HepG2 (cell line): ENCODE data around the gene FAM83C. TPM values are rescaled to one million over a fixed set of nuclear protein-coding genes. Genes with fewer than 3 reads are reported as not detected.

Source experiments
- CSRNP1 ChIP-seq: sonication (generic); formaldehyde crosslinking; IDR thresholded peaks from 2 replicates; pipeline ENCODE4 v1.8.1; 2023; ENCODE audit warnings: mild to moderate bottlenecking, missing genetic modification reagents
- ELF1 ChIP-seq: sonication (generic); formaldehyde crosslinking; IDR thresholded peaks from 2 replicates; pipeline ENCODE4 v1.4.0; 2020; ENCODE audit warnings: missing genetic modification reagents
- HDAC1 ChIP-seq: sonication (generic); formaldehyde crosslinking; IDR thresholded peaks from 2 replicates; pipeline ENCODE4 v1.5.1; 2020; ENCODE audit warnings: mild to moderate bottlenecking, missing genetic modification reagents
- MEIS1 ChIP-seq: sonication (generic); formaldehyde crosslinking; IDR thresholded peaks from 2 replicates; pipeline ENCODE4 v1.9.0; 2021; ENCODE audit warnings: mild to moderate bottlenecking, missing genetic modification reagents, moderate library complexity, borderline replicate concordance
- PRMT3 ChIP-seq: sonication (generic); formaldehyde crosslinking; IDR thresholded peaks from 2 replicates; pipeline ENCODE4 v1.8.1; 2022; ENCODE audit warnings: low read depth, mild to moderate bottlenecking, moderate library complexity, missing genetic modification reagents, borderline replicate concordance
- SUZ12 ChIP-seq: fragments of 150-350 bp; IDR thresholded peaks from 2 replicates; pipeline ENCODE4 v1.6.1; 2014; ENCODE audit warnings: low read depth, low read length
- ZBTB37 ChIP-seq: sonication (generic); formaldehyde crosslinking; IDR thresholded peaks from 2 replicates; pipeline ENCODE4 v1.4.0; 2020; ENCODE audit warnings: mild to moderate bottlenecking, missing genetic modification reagents
- ZBTB39 ChIP-seq: sonication (generic); formaldehyde crosslinking; IDR thresholded peaks from 2 replicates; pipeline ENCODE4 v1.5.0; 2020; ENCODE audit warnings: missing genetic modification reagents
- ZBTB7B ChIP-seq: sonication (generic); formaldehyde crosslinking; IDR thresholded peaks from 2 replicates; pipeline ENCODE4 v1.4.0; 2020; ENCODE audit warnings: missing genetic modification reagents
- ZNF280B ChIP-seq: sonication (generic); formaldehyde crosslinking; IDR thresholded peaks from 2 replicates; pipeline ENCODE4 v1.5.0; 2020; ENCODE audit warnings: missing genetic modification reagents, mild to moderate bottlenecking, borderline replicate concordance
- ZNF598 ChIP-seq: sonication (generic); formaldehyde crosslinking; IDR thresholded peaks from 2 replicates; pipeline ENCODE4 v1.5.1; 2020; ENCODE audit warnings: mild to moderate bottlenecking, missing genetic modification reagents, borderline replicate concordance
- ZNF879 ChIP-seq: sonication (generic); formaldehyde crosslinking; IDR thresholded peaks from 2 replicates; pipeline ENCODE4 v1.8.1; 2023; ENCODE audit warnings: missing genetic modification reagents
- ZSCAN29 ChIP-seq: sonication (generic); formaldehyde crosslinking; conservative IDR thresholded peaks from 2 replicates; pipeline ENCODE4 v1.4.0; 2020; ENCODE audit warnings: mild to moderate bottlenecking, missing genetic modification reagents
- polyA plus RNA-seq, 8 experiments: library from polyadenylated mRNA; depleted of rRNA in 3 of 8; stranded (reverse) in 7 of 8; unstranded in 1 of 8; fragments of >200 nt; fragmentation: Illumina TruSeq in 4 of 8; extraction: Trizol in 4 of 8; gene quantifications; 2 replicates each; pipeline versions ENCODE4 v1.2.1 to v1.2.3, GENCODE V29; 2011 to 2016; ENCODE audit warnings: low read depth in 4 of 8, missing spikeins in 1 of 8, mixed read lengths in 1 of 8; ENCODE audit not compliant: insufficient read depth in 1 of 8
- total RNA-seq, 5 experiments: library from RNA; depleted of rRNA; stranded (reverse); fragments of >200 nt; fragmentation: Illumina TruSeq; extraction: Trizol; gene quantifications; 2 replicates each; pipeline ENCODE4 v1.2.3, GENCODE V29; 2016; ENCODE audit warnings: low read depth in 1 of 5

The FAM83C gene
- total and polyA plus RNA-seq, 2 of the 13 experiments (the other 11 are each of a cell fraction or from before 2014, with no cell fraction given): 0.04 TPM; not detected in 1

- TF ChIP-seq ZNF280B (peak; percentile 57; the same call in 1 of the 2 replicates), CSRNP1 (CRISPR knock-in tag) (0 out of 2 replicates have a peak, but pooled peaks have one; percentile 3), MEIS1 (CRISPR knock-in tag) (no peak; the same call in 1 of the 2 replicates), ZSCAN29 (CRISPR knock-in tag) (0 out of 2 replicates have a peak, but pooled peaks have one; percentile 38), SUZ12 (no peak), ZBTB37 (CRISPR knock-in tag) (no peak), ZBTB7B (peak; percentile 16; the same call in 1 of the 2 replicates), HDAC1 (peak; percentile 10; the same call in 1 of the 2 replicates), ZNF598 (CRISPR knock-in tag) (peak; percentile 29), PRMT3 (CRISPR knock-in tag) (0 out of 2 replicates have a peak, but pooled peaks have one; percentile 32), ELF1 (no peak), ZNF879 (CRISPR knock-in tag) (no peak), ZBTB39 (CRISPR knock-in tag) (no peak)
- TF ChIP-seq, all 625 proteins: peak for 83
Observed at GRCh38 chr20:35284992-35285805, 7.0 kb downstream of the FAM83C start (continued).
